Activated CD8-positive, alpha-beta memory T cell treated with anti-CD3 and anti-CD28 coated beads for 1 hour (primary cell): ENCODE results near the gene LTB4R2.

Experiments used
- DNase-seq, 2 donors: peaks; one replicate each; pipeline ENCODE4 v3.0.0-alpha.2; 2020; ENCODE audit warnings: low read depth in 1 of 2; ENCODE audit errors: extremely low read depth in 1 of 2

The LTB4R2 gene

DNA sequence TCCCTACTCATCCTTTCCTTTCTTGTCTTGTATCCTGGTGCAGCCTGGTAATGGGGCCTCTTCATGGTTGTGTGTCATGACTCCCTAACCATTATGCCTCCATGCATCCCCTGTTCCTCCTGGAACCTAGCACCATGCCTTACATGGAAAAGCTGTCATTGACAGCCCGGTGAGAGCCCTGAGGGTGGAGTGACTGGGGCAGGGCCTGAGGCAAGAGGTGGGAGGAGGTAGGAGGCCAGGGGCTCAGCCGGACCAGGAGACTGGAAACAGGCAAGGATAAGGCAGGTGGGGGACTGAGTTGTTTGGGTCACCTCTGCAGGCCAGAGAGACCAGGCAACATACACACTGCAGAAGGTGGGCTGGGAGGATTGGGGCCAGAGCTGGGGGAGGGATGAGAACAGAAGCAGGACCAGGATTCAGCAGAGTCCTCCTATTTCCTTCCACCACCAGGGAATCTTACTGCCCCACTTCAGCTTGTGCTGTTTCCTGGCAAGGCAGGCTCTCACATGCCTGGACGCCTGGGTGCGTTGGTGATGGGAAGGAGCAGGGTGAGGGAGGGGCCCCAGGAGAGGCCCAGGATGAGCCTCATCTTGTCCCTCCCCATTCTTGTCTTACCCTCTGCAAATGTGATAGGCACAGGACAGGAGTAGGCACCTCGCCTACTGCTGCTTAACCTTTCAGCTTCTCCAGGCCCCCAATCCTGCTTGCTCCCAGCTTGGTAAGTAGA is at the start of gene LTB4R2:
Gene LTB4R2, plus strand, starts transcription at position 603 of the 727 bp plus-strand sequence. CDS start 525 bp downstream, outside the sequence.
- DNase-seq: no peak

- DNase-seq: no peak
Observed at GRCh38 chr14:24260780-24261157, 49.2 kb upstream of the LTB4R2 start.

DNA sequence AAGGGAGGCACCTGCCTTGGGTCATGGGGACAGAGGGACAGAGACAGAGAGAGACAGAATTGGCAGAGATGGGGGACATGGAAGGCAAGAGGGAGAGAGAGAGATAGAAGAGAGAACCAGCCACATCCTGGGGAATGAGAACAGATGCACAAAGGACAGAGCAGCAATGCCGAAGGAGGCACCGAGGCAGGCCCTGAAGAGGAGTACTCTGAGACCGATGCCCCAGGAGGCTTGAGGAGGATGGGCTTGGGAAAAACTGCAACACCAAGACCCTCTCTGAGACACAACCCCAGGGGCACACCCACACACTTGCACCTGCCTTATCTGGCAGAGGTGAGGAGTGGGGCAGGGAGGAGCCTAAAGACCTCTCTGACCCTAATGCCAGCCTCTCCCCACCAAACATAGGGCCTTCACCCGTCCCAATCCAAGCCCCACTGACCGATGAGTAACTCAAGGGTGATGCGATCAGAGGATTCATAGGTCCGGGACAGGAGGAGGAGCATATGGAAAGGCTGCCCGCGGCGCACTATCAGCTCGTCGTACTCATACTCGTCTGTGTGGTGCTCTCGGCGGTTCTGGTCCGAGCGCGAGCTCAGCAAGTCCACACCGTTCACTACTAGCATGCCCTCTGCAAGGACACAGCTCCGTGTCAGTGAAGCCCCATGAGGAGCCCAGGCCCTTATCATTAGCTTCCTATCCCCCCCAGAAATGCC is 48.5 kb upstream of the LTB4R2 start:
- no peak for DNase-seq

DNA sequence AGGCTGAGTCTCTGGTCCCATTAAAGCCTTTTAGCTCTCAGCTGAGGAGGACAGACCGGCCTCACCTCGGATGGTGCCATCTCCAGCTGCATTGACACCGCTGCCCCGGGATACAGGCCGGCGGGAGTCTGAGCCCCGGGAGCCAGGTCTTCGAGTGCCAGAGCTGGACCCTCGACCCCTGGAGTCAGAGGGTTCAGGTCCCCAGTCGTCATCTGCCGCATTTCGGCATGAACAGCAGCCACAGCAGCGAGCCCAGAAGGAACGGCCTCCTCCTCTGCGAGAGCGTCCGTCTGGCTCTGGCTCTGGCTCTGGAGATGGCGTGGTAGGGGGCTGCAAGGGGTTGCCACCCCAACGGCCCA is 48.0 kb upstream of the LTB4R2 start:
- no peak for DNase-seq

- DNase-seq: no peak
Observed at GRCh38 chr14:24262821-24263733, 46.9 kb upstream of the LTB4R2 start, which contains the start of gene TGM1. TGM1 (minus strand) TSS chr14:24263177; CDS start chr14:24262352, 825 bp downstream.

- DNase-seq: no peak
Observed at GRCh38 chr14:24263848-24264247, 46.1 kb upstream of the LTB4R2 start.

DNA sequence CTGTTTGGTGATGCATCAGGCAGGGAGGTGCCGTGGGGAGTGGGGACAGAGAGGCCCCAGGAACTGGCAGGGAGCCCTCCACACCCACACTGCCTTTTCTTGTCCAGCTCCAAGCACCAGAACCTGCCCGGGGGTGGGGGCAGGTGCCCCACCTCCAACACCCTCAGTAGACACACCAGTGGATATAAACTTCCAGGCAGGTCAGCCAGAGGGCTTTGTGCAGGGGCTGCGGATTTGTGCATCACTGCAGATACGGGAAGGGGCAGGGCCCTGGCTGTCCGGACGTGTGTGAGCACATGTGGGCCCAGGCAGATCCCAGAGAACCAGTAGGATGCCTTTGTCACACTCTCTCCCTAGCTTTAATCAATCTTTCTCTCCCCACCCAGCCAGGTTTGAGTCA is 45.6 kb upstream of the LTB4R2 start:
- DNase-seq: no peak

DNA sequence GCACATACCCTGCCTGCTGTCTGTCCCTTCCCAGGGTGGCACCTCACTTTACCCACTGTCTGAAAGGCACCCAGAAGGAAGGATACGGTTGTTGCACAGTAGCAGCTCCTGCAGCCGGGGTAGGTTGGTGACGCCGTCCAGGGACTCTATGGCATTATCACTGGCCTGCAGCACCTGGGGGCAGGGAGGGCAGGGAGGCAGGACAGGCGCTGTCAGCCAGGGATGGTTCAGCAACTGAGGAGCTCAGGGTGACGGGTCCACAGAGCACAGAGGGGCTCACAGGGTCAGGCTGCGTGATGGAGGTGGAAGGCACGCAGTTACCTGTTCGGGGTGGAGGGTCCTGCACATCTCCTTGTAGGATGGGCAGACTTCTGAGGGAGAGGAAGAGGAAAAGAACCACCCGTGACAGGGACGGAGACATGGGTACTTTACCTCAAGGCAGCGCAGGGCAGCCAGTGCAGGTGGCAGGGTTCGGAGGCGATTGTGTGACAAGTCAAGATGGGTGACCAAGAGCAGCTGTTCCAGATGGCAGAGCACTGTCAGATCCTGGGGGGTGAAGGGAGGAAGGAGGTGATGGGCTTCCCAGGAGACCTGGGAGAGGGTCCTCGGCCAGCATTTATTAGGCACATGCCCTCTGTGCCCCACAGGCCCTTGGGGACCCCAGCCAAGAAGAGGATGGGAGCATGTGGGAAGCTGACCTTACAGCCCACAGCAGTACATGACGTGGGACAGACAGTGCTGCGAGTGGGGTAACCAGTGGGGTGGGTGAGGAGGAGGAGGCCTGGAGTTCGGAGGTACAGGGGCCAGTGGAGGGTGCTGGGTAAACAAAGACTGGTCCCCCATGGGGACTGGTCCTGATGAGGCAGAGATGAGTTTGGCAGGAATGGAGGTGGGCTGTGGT is 43.3 kb upstream of the LTB4R2 start:
- DNase-seq: no peak

- no peak for DNase-seq
Observed at GRCh38 chr14:24267516-24267915, 42.4 kb upstream of the LTB4R2 start.

GRCh38 chr14:24268225-24268624 is 41.7 kb upstream of the LTB4R2 start:
- DNase-seq: no peak

DNA sequence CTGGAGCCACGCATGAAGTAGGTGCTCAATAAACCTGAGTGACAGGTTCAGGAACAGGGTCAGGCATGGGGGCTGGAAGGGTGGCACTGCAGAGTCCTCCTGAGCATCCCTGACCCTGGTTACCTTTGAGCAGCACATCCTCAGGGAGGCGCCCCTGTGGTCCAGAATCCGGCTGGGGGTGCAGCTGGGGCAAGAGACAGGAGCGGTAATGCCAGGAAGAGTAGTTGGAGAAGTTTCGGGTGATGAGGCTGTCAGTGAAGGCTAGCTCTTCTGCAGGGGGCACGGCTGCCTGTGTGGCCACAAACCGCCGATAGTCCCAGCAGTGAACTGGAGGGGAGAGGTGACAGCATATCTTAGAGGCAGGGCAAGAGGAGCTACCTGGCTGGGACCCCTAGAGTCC is 40.6 kb upstream of the LTB4R2 start:
- DNase-seq: no peak

GRCh38 chr14:24269910-24270536 is 39.9 kb upstream of the LTB4R2 start:
- no peak for DNase-seq

DNA sequence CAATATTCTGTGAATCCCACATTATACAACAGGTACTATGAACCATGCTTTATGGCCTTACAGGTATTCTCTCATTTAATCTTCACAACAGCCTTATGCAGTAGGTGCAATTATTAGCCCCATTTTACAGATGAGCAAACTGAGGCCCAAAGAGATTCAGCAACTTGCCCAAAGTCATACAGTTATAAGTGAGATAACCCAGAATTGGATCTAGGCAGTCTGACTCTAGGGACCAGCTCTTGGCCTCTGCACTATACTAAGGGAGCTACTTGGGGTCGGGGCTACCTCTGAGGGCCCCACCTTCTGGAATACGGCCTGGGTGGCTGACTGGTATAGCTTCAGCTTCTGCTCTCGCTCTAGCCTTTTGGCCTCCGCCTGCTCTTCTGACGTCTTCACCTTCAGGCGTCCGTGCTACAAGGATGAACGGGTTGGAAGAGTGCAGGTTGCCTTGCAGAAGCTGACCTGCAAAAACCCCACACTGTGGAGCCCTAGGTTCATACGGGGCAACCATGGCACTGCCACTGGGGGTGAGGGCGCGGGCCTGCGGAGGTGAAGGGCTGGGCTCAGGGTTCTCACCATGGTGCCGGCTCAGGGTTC is 39.3 kb upstream of the LTB4R2 start:
- DNase-seq: peak in 1 of 2 donors; percentile 3

GRCh38 chr14:24271134-24271833 is 38.7 kb upstream of the LTB4R2 start, which contains the start of gene RABGGTA:
RABGGTA (minus strand) TSS chr14:24271597; CDS start chr14:24271115, 482 bp downstream.
- peak; percentile 76 to 81 for DNase-seq

- DNase-seq: no peak
Observed at GRCh38 chr14:24271834-24272263, 38.1 kb upstream of the LTB4R2 start.

GRCh38 chr14:24272467-24272866 is 37.5 kb upstream of the LTB4R2 start:
- no peak for DNase-seq

DNA sequence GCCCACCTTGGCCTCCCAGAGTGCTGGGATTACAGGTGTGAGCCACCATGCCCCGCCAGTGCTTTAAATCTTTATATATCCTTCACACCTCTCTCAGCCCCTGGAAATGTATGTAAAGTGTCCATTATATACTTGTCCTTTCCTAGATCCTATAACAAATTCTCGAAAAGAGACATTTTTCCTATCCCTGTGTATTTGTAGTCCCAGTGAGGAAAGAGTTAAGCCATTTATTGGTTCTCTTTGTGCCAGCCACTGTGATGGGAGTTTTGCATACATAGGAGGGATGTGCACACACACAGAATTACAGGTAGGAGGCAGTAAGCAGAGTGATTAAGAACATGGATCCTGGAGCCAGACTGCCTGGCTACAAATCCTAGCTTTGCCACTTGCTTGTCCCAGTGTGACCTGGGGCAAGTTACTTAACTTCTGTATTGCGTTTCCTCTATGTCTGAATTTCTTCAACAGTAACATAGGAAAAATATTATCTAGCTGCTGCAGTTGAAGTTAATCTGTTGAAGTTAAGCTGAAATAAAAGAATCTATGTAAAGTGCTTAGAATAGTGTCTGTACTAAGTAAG is 36.4 kb upstream of the LTB4R2 start:
- DNase-seq: no peak

DNA sequence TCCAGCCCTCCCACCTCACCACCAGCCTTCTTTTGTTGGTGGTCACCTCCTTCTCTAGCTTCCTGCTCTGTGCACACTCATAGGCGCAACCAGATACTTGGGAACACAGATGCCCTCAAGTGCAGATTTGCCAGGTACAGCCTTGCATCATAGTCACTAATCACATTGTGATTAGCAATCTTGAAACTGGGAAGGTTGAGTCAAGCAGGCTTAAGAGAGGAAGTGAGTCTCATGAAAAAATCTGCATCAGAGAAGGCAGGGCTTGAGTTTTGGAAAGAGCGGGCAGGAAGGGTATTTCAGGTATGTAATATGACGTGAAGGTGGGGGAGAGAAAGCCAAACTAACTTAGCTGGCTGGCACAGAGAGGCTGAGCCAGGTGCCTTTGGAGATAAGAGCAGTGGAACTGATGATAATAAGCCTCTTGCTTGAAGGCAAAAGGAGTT is 35.8 kb upstream of the LTB4R2 start:
- DNase-seq: no peak
